Fibroblast of skin of scalp (primary cell): ENCODE results near the gene PDE4D.

Experiments
- DNase-seq: peaks from one replicate; pipeline ENCODE4 v3.0.0-alpha.2; 2013

PDE4D gene

GRCh38 chr5:59354811-59355210, 538.7 kb downstream of the PDE4D start:
- DNase-seq: no peak

GRCh38 chr5:59354274-59354673, 539.3 kb downstream of the PDE4D start:
- DNase-seq: no peak

- DNase-seq: no peak
Observed at GRCh38 chr5:59351076-59351794, 542.3 kb downstream of the PDE4D start.

GRCh38 chr5:59348189-59348588, 545.3 kb downstream of the PDE4D start:
- DNase-seq: no peak

- no peak for DNase-seq
Observed at GRCh38 chr5:59346982-59347381, 546.5 kb downstream of the PDE4D start.

- no peak for DNase-seq
Observed at GRCh38 chr5:59346514-59346913, 547.0 kb downstream of the PDE4D start.

GRCh38 chr5:59342181-59342580, 551.3 kb downstream of the PDE4D start:
- no peak for DNase-seq

- no peak for DNase-seq
Observed at GRCh38 chr5:59341760-59342159, 551.8 kb downstream of the PDE4D start.

- no peak for DNase-seq
Observed at GRCh38 chr5:59341155-59341554, 552.4 kb downstream of the PDE4D start.

- no peak for DNase-seq
Observed at GRCh38 chr5:59340637-59341036, 552.9 kb downstream of the PDE4D start.

- DNase-seq: no peak
Observed at GRCh38 chr5:59337240-59337639, 556.3 kb downstream of the PDE4D start.

- DNase-seq: no peak
Observed at GRCh38 chr5:59335544-59335943, 558.0 kb downstream of the PDE4D start.

- no peak for DNase-seq
Observed at GRCh38 chr5:59333416-59333815, 560.1 kb downstream of the PDE4D start.

- no peak for DNase-seq
Observed at GRCh38 chr5:59332236-59332973, 561.1 kb downstream of the PDE4D start.

GRCh38 chr5:59330680-59331079, 562.8 kb downstream of the PDE4D start:
- no peak for DNase-seq

- peak; percentile 66 for DNase-seq
Observed at GRCh38 chr5:59328709-59329296, 564.7 kb downstream of the PDE4D start.

- no peak for DNase-seq
Observed at GRCh38 chr5:59327191-59327980, 566.1 kb downstream of the PDE4D start.

GRCh38 chr5:59326596-59326995, 566.9 kb downstream of the PDE4D start:
- DNase-seq: peak; percentile 55

GRCh38 chr5:59325070-59325469, 568.5 kb downstream of the PDE4D start:
- DNase-seq: no peak

GRCh38 chr5:59322894-59323293, 570.6 kb downstream of the PDE4D start:
- DNase-seq: no peak

GRCh38 chr5:59322058-59322457, 571.5 kb downstream of the PDE4D start:
- no peak for DNase-seq

GRCh38 chr5:59321642-59322041, 571.9 kb downstream of the PDE4D start:
- no peak for DNase-seq

- DNase-seq: no peak
Observed at GRCh38 chr5:59320420-59320819, 573.1 kb downstream of the PDE4D start.
